Gastroesophageal sphincter (tissue), 4 donors: ENCODE measurements around the gene XXYLT1. TPM values are rescaled to one million over a fixed set of nuclear protein-coding genes. Genes with fewer than 3 reads are reported as not detected.

Experiments used
- ATAC-seq: fragments of 150-250 bp; one replicate; pipeline ENCODE4 v1.9.1; 2016; ENCODE audit warnings: mild to moderate bottlenecking, moderate library complexity
- H3K27ac ChIP-seq, 4 donors: fragments of 200-600 bp; sonication (generic) in 3 of 4; 1 replicate in 3 of 4; 2 replicates in 1 of 4; pipeline ENCODE4 v1.5.1; 2016 to 2019
- H3K27me3 ChIP-seq: fragments of 200-600 bp; sonication (generic); one replicate; pipeline ENCODE4 v1.5.1; 2019
- H3K36me3 ChIP-seq, 2 donors: fragments of 200-600 bp; sonication (generic); one replicate each; pipeline ENCODE4 v1.5.1; 2019; ENCODE audit warnings: control low read depth in 1 of 2
- H3K4me1 ChIP-seq, 3 donors: fragments of 200-600 bp; sonication (generic); 1 replicate in 2 of 3; 2 replicates in 1 of 3; pipeline ENCODE4 v1.5.1; 2016 to 2019; ENCODE audit warnings: control low read depth in 2 of 3
- H3K4me3 ChIP-seq, 2 donors: fragments of 200-600 bp; sonication (generic); one replicate each; pipeline ENCODE4 v1.5.1; 2019; ENCODE audit warnings: mild to moderate bottlenecking in 1 of 2, moderate library complexity in 1 of 2
- H3K9me3 ChIP-seq, 3 donors: fragments of 200-600 bp; sonication (generic); one replicate each; pipeline ENCODE4 v1.5.1; 2017 to 2019; ENCODE audit warnings: control low read depth in 2 of 3
- CTCF ChIP-seq, 4 experiments: fragments of 200-600 bp in 2 of 4; fragments of 450-650 bp in 2 of 4; sonication (generic) in 1 of 4; IDR thresholded peaks; one replicate each; pipeline ENCODE4 v1.5.1; 2017 to 2019; ENCODE audit warnings: antibody characterized with exemption in 4 of 4, mild to moderate bottlenecking in 2 of 4, moderate library complexity in 2 of 4
- EP300 ChIP-seq: sonication (generic); formaldehyde crosslinking; IDR thresholded peaks from one replicate; pipeline ENCODE4 v1.6.1; 2017; ENCODE audit warnings: antibody characterized with exemption, mild to moderate bottlenecking
- POLR2A ChIP-seq, 2 donors: fragments of 450-650 bp; IDR thresholded peaks; one replicate each; pipeline ENCODE4 v1.6.1; 2017; ENCODE audit warnings: antibody characterized with exemption in 2 of 2, mild to moderate bottlenecking in 2 of 2, moderate library complexity in 1 of 2
- POLR2AphosphoS5 ChIP-seq: sonication (generic); formaldehyde crosslinking; IDR thresholded peaks from one replicate; pipeline ENCODE4 v1.6.1; 2017; ENCODE audit warnings: antibody characterized with exemption
- WGBS, 2 donors: methylation state at CpG; one replicate each; pipeline ENCODE4 v1.1.5; 2018; ENCODE audit warnings: low coverage in 1 of 2; 5-methylcytosine and 5-hydroxymethylcytosine counted together
- small RNA-seq, 4 donors: library from RNA; depleted of rRNA; stranded (forward); fragments of <200 nt; gene quantifications; one replicate each; pipeline ENCODE3, GENCODE V24; 2016
- total RNA-seq, 4 donors: library from RNA; depleted of rRNA; stranded (reverse); fragments of >200 nt; gene quantifications; one replicate each; pipeline ENCODE4 v1.1.0, GENCODE V29; 2016

Gene XXYLT1
- total RNA-seq, 4 donors from 2014 or later = 10.1 to 14.0 (median 12.5) TPM

DNA sequence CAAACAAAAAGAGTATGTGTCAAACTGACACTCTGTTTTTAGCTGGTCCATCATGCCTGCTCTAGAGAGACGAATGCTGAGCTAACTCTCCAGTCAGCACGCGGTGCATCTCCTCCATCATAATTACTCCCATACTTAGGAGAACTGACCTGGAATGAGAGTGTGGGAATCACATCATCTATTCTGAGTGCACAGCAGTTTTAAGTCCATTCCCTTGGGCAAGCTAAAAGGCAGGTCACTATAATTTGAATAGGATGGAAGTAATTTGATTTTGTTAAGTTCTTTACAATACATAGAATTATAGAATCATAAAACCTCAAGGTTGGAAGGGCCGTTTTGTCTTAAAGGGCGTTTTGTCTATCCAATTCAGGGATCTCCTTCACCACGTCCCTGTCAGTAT lies 251.6 kb downstream of the XXYLT1 start:
- Histone ChIP-seq H3K9me3 (no peaks in the 10 kb centered on the region), H3K36me3 (no peaks in the 10 kb centered on the region), H3K27ac (no peak overlapping the region), H3K4me1 (no peaks in the 10 kb centered on the region), H3K4me3 (no peak overlapping the region), H3K27me3 (peaks cover 6% of the 10 kb centered on the region)
- no peak for ATAC-seq
- WGBS, 2 donors = 82 to 84% methylated on average over 6 of the region's 6 CpGs
- no peak for TF ChIP-seq CTCF (IDR thresholded peaks at IDR 0.05)
- TF ChIP-seq POLR2AphosphoS5 = no peak
- TF ChIP-seq EP300 = no peak
- TF ChIP-seq POLR2A (IDR thresholded peaks at IDR 0.05) = no peak

Small RNA genes within 50 kb of the gene (small RNA-seq; reads per million reads assigned to genes)
- gene MIR3137 = 0 to 2.2 (median 0) reads per million in 4 donors
- gene RN7SL36P = 0 reads per million in 4 donors
- gene RNU6-25P = 0 reads per million in 4 donors

Other genes starting within 250 kb of the XXYLT1 start
- gene ACAP2, start 171.9 kb upstream of the XXYLT1 start, total RNA-seq = 10 to 100 TPM; 38.3 to 66.0 (median 49.2) TPM